KMS-11 (cell line): Measurements from ENCODE around the gene CFAP46.

Source experiments
- H2AFZ ChIP-seq: fragments of 200-600 bp; sonication (generic); 2 replicates; pipeline ENCODE4 v1.6.1; 2016; ENCODE audit warnings: antibody characterized with exemption, mixed run types, low read depth
- H3K27ac ChIP-seq: fragments of 200-600 bp; sonication (generic); 2 replicates; pipeline ENCODE4 v1.6.1; 2016; ENCODE audit warnings: mild to moderate bottlenecking, mixed run types
- H3K27me3 ChIP-seq: fragments of 200-600 bp; sonication (generic); 2 replicates; pipeline ENCODE4 v1.6.1; 2017; ENCODE audit warnings: mild to moderate bottlenecking, low read depth, mixed run types, moderate library complexity; ENCODE audit not compliant: insufficient read depth
- H3K36me3 ChIP-seq: fragments of 200-600 bp; sonication (generic); 2 replicates; pipeline ENCODE4 v1.6.1; 2017; ENCODE audit warnings: mild to moderate bottlenecking, mixed run types; ENCODE audit not compliant: insufficient read depth
- H3K4me1 ChIP-seq: fragments of 200-600 bp; sonication (generic); 2 replicates; pipeline ENCODE4 v1.6.1; 2016; ENCODE audit warnings: mild to moderate bottlenecking, low read depth, mixed run types; ENCODE audit not compliant: poor library complexity, severe bottlenecking
- H3K4me2 ChIP-seq: fragments of 200-600 bp; sonication (generic); 2 replicates; pipeline ENCODE4 v1.7.0; 2016; ENCODE audit warnings: mild to moderate bottlenecking, mixed run types
- H3K4me3 ChIP-seq: fragments of 200-600 bp; sonication (generic); IDR thresholded peaks from 2 replicates; pipeline ENCODE4 v1.6.1; 2017; ENCODE audit warnings: low read depth, low read length, mixed read lengths; ENCODE audit not compliant: insufficient read depth
- H3K79me2 ChIP-seq: fragments of 200-600 bp; sonication (generic); 2 replicates; pipeline ENCODE4 v1.6.1; 2016; ENCODE audit warnings: low read depth, mixed run types; ENCODE audit not compliant: insufficient read depth
- H3K9ac ChIP-seq: fragments of 200-600 bp; sonication (generic); 2 replicates; pipeline ENCODE4 v1.6.1; 2016; ENCODE audit warnings: mild to moderate bottlenecking, mixed run types
- H4K20me1 ChIP-seq: fragments of 200-600 bp; sonication (generic); 2 replicates; pipeline ENCODE4 v1.6.1; 2016; ENCODE audit warnings: mild to moderate bottlenecking, mixed run types; ENCODE audit not compliant: insufficient read depth
- CTCF ChIP-seq: fragments of 200-600 bp; sonication (generic); conservative IDR thresholded peaks from 2 replicates; pipeline ENCODE4 v1.6.1; 2017; ENCODE audit warnings: low read depth, mild to moderate bottlenecking, antibody characterized with exemption, low read length, moderate library complexity, mixed read lengths

CFAP46 gene

GRCh38 chr10:132758865-132759264 is 183.5 kb downstream of the CFAP46 start:
- no peaks in the 10 kb centered on the region for H4K20me1 ChIP-seq

More at GRCh38 chr10:132758865-132759264, 183.5 kb downstream of the CFAP46 start:
- no peak overlapping the region for H3K27ac ChIP-seq
- H2AFZ ChIP-seq, result no peak overlapping the region
- no peak overlapping the region for H3K9ac ChIP-seq
- no peaks in the 10 kb centered on the region for H3K36me3 ChIP-seq
- H3K27me3 ChIP-seq, result no peaks in the 10 kb centered on the region
- H3K79me2 ChIP-seq, result no peaks in the 10 kb centered on the region
- TF ChIP-seq CTCF, result no peak
- no peak overlapping the region for H3K4me2 ChIP-seq
- H3K4me3 ChIP-seq, result no peak overlapping the region
- no peaks in the 10 kb centered on the region for H3K4me1 ChIP-seq
